AG20443 (cell line): ENCODE data around the gene ACKR3.

Experiments
- DNase-seq: peaks from one replicate; pipeline ENCODE4 v3.0.0; 2012; ENCODE audit warnings: low spot score, mixed read lengths

ACKR3 gene

GRCh38 chr2:236612737-236613136 lies 43.1 kb downstream of the ACKR3 start:
- no peak for DNase-seq

GRCh38 chr2:236613612-236614011 lies 44.0 kb downstream of the ACKR3 start:
- no peak for DNase-seq

GRCh38 chr2:236614551-236614950 lies 44.9 kb downstream of the ACKR3 start:
- no peak for DNase-seq

- no peak for DNase-seq
Observed at GRCh38 chr2:236616031-236616430, 46.4 kb downstream of the ACKR3 start.

- DNase-seq = no peak
Observed at GRCh38 chr2:236616624-236617023, 47.0 kb downstream of the ACKR3 start.

- no peak for DNase-seq
Observed at GRCh38 chr2:236617221-236617737, 47.7 kb downstream of the ACKR3 start.

- no peak for DNase-seq
Observed at GRCh38 chr2:236617796-236618195, 48.2 kb downstream of the ACKR3 start.

GRCh38 chr2:236618370-236618769 lies 48.7 kb downstream of the ACKR3 start:
- DNase-seq = no peak

GRCh38 chr2:236619910-236620612 lies 50.4 kb downstream of the ACKR3 start:
- DNase-seq = no peak

GRCh38 chr2:236621786-236622185 lies 52.2 kb downstream of the ACKR3 start:
- DNase-seq = no peak

- DNase-seq = no peak
Observed at GRCh38 chr2:236622201-236622600, 52.6 kb downstream of the ACKR3 start.

GRCh38 chr2:236622660-236623059 lies 53.0 kb downstream of the ACKR3 start:
- DNase-seq = no peak

- DNase-seq = no peak
Observed at GRCh38 chr2:236623816-236624215, 54.2 kb downstream of the ACKR3 start.

- DNase-seq = no peak
Observed at GRCh38 chr2:236625156-236625690, 55.6 kb downstream of the ACKR3 start.

GRCh38 chr2:236626391-236627150 lies 56.9 kb downstream of the ACKR3 start:
- no peak for DNase-seq

GRCh38 chr2:236627193-236627592 lies 57.6 kb downstream of the ACKR3 start:
- DNase-seq = no peak

- DNase-seq = no peak
Observed at GRCh38 chr2:236627841-236628240, 58.2 kb downstream of the ACKR3 start.

GRCh38 chr2:236628256-236628901 lies 58.8 kb downstream of the ACKR3 start:
- DNase-seq = no peak

GRCh38 chr2:236628981-236629605 lies 59.5 kb downstream of the ACKR3 start:
- no peak for DNase-seq

- DNase-seq = no peak
Observed at GRCh38 chr2:236629961-236630872, 60.6 kb downstream of the ACKR3 start.

GRCh38 chr2:236631281-236631855 lies 61.7 kb downstream of the ACKR3 start:
- DNase-seq = no peak
